H9 (cell line): Measurements from ENCODE around the gene PIK3R5. TPM values are rescaled to one million over a fixed set of nuclear protein-coding genes. Genes with fewer than 3 reads are reported as not detected.

Source experiments
- DNase-seq: peaks from one replicate; pipeline ENCODE4 v3.0.0-alpha.2; 2017
- H2AFZ ChIP-seq: one replicate; pipeline ENCODE4 v1.6.1; 2013; ENCODE audit warnings: mild to moderate bottlenecking, low read length, control low read depth, moderate library complexity
- H2AK5ac ChIP-seq: 2 replicates; pipeline ENCODE4 v1.6.1; 2013; ENCODE audit warnings: low read length, control low read depth, mixed read lengths; ENCODE audit not compliant: insufficient read length
- H2BK120ac ChIP-seq: one replicate; pipeline ENCODE4 v1.6.1; 2013; ENCODE audit warnings: low read depth, mild to moderate bottlenecking, low read length, control low read depth, inconsistent platforms; ENCODE audit not compliant: poor library complexity, severe bottlenecking
- H2BK12ac ChIP-seq: 2 replicates; pipeline ENCODE4 v1.6.1; 2013; ENCODE audit warnings: low read length, control low read depth, mixed read lengths, low read depth; ENCODE audit not compliant: insufficient read length
- H2BK15ac ChIP-seq: 2 replicates; pipeline ENCODE4 v1.6.1; 2013; ENCODE audit warnings: low read depth, low read length, control low read depth
- H2BK20ac ChIP-seq: one replicate; pipeline ENCODE4 v1.6.1; 2013; ENCODE audit warnings: low read depth, mild to moderate bottlenecking, low read length, control low read depth, inconsistent platforms; ENCODE audit not compliant: poor library complexity, severe bottlenecking
- H2BK5ac ChIP-seq: 2 replicates; pipeline ENCODE4 v1.6.1; 2013; ENCODE audit warnings: low read length, control low read depth, mixed read lengths; ENCODE audit not compliant: insufficient read length
- H3K14ac ChIP-seq: 2 replicates; pipeline ENCODE4 v1.6.1; 2013; ENCODE audit warnings: low read length, control low read depth; ENCODE audit not compliant: insufficient read depth
- H3K18ac ChIP-seq: 2 replicates; pipeline ENCODE4 v1.6.1; 2013; ENCODE audit warnings: low read depth, mild to moderate bottlenecking, mixed read lengths, low read length, control low read depth; ENCODE audit not compliant: insufficient read length
- H3K23ac ChIP-seq: 2 replicates; pipeline ENCODE4 v1.6.1; 2013; ENCODE audit warnings: low read length, control low read depth, mixed read lengths, low read depth; ENCODE audit not compliant: insufficient read length
- H3K23me2 ChIP-seq: 2 replicates; pipeline ENCODE4 v1.6.1; 2013; ENCODE audit warnings: low read depth, mild to moderate bottlenecking, mixed read lengths, low read length, control low read depth; ENCODE audit not compliant: insufficient read length, poor library complexity, severe bottlenecking
- H3K27ac ChIP-seq: 2 replicates; pipeline ENCODE4 v1.5.1; 2013; ENCODE audit warnings: low read length, control low read depth, mixed read lengths, low read depth; ENCODE audit not compliant: insufficient read length
- H3K27me3 ChIP-seq: 2 replicates; pipeline ENCODE4 v1.6.1; 2013; ENCODE audit warnings: low read length, control low read depth, inconsistent platforms; ENCODE audit not compliant: insufficient read depth
- H3K4ac ChIP-seq: 2 replicates; pipeline ENCODE4 v1.6.1; 2013; ENCODE audit warnings: low read depth, mild to moderate bottlenecking, control low read depth, inconsistent platforms, low read length, moderate library complexity
- H3K4me1 ChIP-seq: 2 replicates; pipeline ENCODE4 v1.6.1; 2013; ENCODE audit warnings: low read length, control low read depth, inconsistent platforms; ENCODE audit not compliant: insufficient read depth
- H3K4me2 ChIP-seq: 2 replicates; pipeline ENCODE4 v1.6.1; 2013; ENCODE audit warnings: low read length, control low read depth, mixed read lengths; ENCODE audit not compliant: insufficient read length, insufficient read depth
- H3K56ac ChIP-seq: 2 replicates; pipeline ENCODE4 v1.6.1; 2013; ENCODE audit warnings: low read depth, mild to moderate bottlenecking, mixed read lengths, low read length, control low read depth; ENCODE audit not compliant: insufficient read length
- H3K79me1 ChIP-seq: 2 replicates; pipeline ENCODE4 v1.6.1; 2013; ENCODE audit warnings: low read depth, mild to moderate bottlenecking, moderate library complexity, low read length, control low read depth, inconsistent platforms; ENCODE audit not compliant: insufficient read depth, poor library complexity, severe bottlenecking
- H3K79me2 ChIP-seq: 2 replicates; pipeline ENCODE4 v1.6.1; 2013; ENCODE audit warnings: low read length, control low read depth, inconsistent platforms; ENCODE audit not compliant: insufficient read depth
- H3K9ac ChIP-seq: 2 replicates; pipeline ENCODE4 v1.6.1; 2013; ENCODE audit warnings: low read length, control low read depth, mixed read lengths; ENCODE audit not compliant: insufficient read length; ENCODE audit errors: extremely low read depth
- H3K9me3 ChIP-seq: one replicate; pipeline ENCODE4 v1.6.1; 2013; ENCODE audit warnings: low read depth, low read length, inconsistent platforms; ENCODE audit not compliant: control insufficient read depth
- H3T11ph ChIP-seq: one replicate; pipeline ENCODE4 v1.6.1; 2013; ENCODE audit warnings: mild to moderate bottlenecking, low read length, control low read depth, inconsistent platforms
- H4K20me1 ChIP-seq: one replicate; pipeline ENCODE4 v1.6.1; 2013; ENCODE audit not compliant: control insufficient read depth, insufficient read length, insufficient read depth
- H4K5ac ChIP-seq: 2 replicates; pipeline ENCODE4 v1.6.1; 2013; ENCODE audit warnings: low read depth, mild to moderate bottlenecking, mixed read lengths, low read length, control low read depth; ENCODE audit not compliant: insufficient read length
- H4K8ac ChIP-seq: replicated peaks from 2 replicates; pipeline ENCODE4 v1.6.1; 2013; ENCODE audit warnings: low read length, control low read depth, mixed read lengths, low read depth; ENCODE audit not compliant: insufficient read length
- H4K91ac ChIP-seq: 2 replicates; pipeline ENCODE4 v1.6.1; 2013; ENCODE audit warnings: low read depth, mild to moderate bottlenecking, moderate library complexity, mixed read lengths, low read length, control low read depth; ENCODE audit not compliant: insufficient read length
- H3K27ac Mint-ChIP-seq, 3 experiments: 2 replicates in 2 of 3; 3 replicates in 1 of 3; pipeline ENCODE4 v1.8.0; 2020 to 2021; ENCODE audit warnings: mixed read lengths in 3 of 3, mild to moderate bottlenecking in 1 of 3, moderate library complexity in 1 of 3
- H3K27me3 Mint-ChIP-seq: 2 replicates; pipeline ENCODE4 v1.8.0; 2021; ENCODE audit warnings: low read depth, mild to moderate bottlenecking, moderate library complexity, mixed read lengths
- H3K36me3 Mint-ChIP-seq, 3 experiments: 2 replicates in 2 of 3; 3 replicates in 1 of 3; pipeline ENCODE4 v1.8.0; 2020 to 2021; ENCODE audit warnings: low read depth in 3 of 3, mixed read lengths in 3 of 3; ENCODE audit not compliant: insufficient read depth in 1 of 3
- H3K4me1 Mint-ChIP-seq, 2 experiments: 2 replicates each; pipeline ENCODE4 v1.8.0; 2020; ENCODE audit warnings: mixed read lengths in 2 of 2
- H3K4me3 Mint-ChIP-seq, 2 experiments: 2 replicates in 1 of 2; 3 replicates in 1 of 2; pipeline ENCODE4 v1.8.0; 2020 to 2021; ENCODE audit warnings: mild to moderate bottlenecking in 2 of 2, mixed read lengths in 2 of 2, moderate library complexity in 1 of 2
- H3K9me3 Mint-ChIP-seq, 2 experiments: 2 replicates in 1 of 2; 3 replicates in 1 of 2; pipeline ENCODE4 v1.8.0; 2020; ENCODE audit warnings: mild to moderate bottlenecking in 2 of 2, mixed read lengths in 2 of 2, moderate library complexity in 1 of 2
- WGBS: extraction: QIAGEN DNeasy Blood & Tissue Kit; methylation state at CpG from one replicate; pipeline ENCODE4 v1.1.7; 2013; ENCODE audit warnings: missing lambda C conversion rate, low lambda C conversion rate, mixed read lengths; ENCODE audit not compliant: insufficient read length; ENCODE audit errors: extremely low coverage; 5-methylcytosine and 5-hydroxymethylcytosine counted together
- total RNA-seq: library from RNA; stranded (reverse); gene quantifications from 2 replicates; pipeline ENCODE4 v1.2.1, GENCODE V29; 2021
- TF ChIP-seq, protein P1 (sequence below): fragments of 200-600 bp; sonication (generic); conservative IDR thresholded peaks from 3 replicates; pipeline ENCODE4 v1.8.0; 2021; ENCODE audit warnings: antibody characterized with exemption, mild to moderate bottlenecking

The PIK3R5 gene
- total RNA-seq, 1 experiment from 2014 or later, result 1.4 TPM

- H3K4me1 Mint-ChIP-seq, result no peaks in the 10 kb centered on the region
- Histone ChIP-seq H3K23ac (no peak overlapping the region), H2BK20ac (no peak overlapping the region), H2BK12ac (no peak overlapping the region), H3K27me3 (no peaks in the 10 kb centered on the region), H3K9ac (no peak overlapping the region), H3T11ph (no peak overlapping the region), H3K23me2 (no peaks in the 10 kb centered on the region), H4K8ac (no peak overlapping the region), H3K9me3 (peaks cover 12% of the 10 kb centered on the region), H4K91ac (no peak overlapping the region), H4K20me1 (no peaks in the 10 kb centered on the region), H2BK5ac (no peak overlapping the region), H3K4me2 (no peak overlapping the region), H3K79me1 (no peaks in the 10 kb centered on the region), H3K79me2 (no peaks in the 10 kb centered on the region), H2AK5ac (no peak overlapping the region), H2AFZ (no peak overlapping the region), H3K14ac (no peak overlapping the region), H3K4ac (no peak overlapping the region), H3K27ac (no peak overlapping the region), H2BK120ac (no peak overlapping the region), H3K18ac (no peak overlapping the region), H3K4me1 (no peaks in the 10 kb centered on the region), H3K56ac (no peak overlapping the region), H4K5ac (no peak overlapping the region), H2BK15ac (no peak overlapping the region)
- no peak overlapping the region for H3K27ac Mint-ChIP-seq
- H3K36me3 Mint-ChIP-seq, result peaks cover 0 to 6% (median 2%) of the 10 kb centered on the region in 3 experiments; a peak in 5 of 7 replicates
- peaks cover 25 to 34% of the 10 kb centered on the region in 2 experiments for H3K9me3 Mint-ChIP-seq
- TF ChIP-seq, protein P1, sequence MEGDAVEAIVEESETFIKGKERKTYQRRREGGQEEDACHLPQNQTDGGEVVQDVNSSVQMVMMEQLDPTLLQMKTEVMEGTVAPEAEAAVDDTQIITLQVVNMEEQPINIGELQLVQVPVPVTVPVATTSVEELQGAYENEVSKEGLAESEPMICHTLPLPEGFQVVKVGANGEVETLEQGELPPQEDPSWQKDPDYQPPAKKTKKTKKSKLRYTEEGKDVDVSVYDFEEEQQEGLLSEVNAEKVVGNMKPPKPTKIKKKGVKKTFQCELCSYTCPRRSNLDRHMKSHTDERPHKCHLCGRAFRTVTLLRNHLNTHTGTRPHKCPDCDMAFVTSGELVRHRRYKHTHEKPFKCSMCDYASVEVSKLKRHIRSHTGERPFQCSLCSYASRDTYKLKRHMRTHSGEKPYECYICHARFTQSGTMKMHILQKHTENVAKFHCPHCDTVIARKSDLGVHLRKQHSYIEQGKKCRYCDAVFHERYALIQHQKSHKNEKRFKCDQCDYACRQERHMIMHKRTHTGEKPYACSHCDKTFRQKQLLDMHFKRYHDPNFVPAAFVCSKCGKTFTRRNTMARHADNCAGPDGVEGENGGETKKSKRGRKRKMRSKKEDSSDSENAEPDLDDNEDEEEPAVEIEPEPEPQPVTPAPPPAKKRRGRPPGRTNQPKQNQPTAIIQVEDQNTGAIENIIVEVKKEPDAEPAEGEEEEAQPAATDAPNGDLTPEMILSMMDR, result no peak
- peak; percentile 14 for DNase-seq
- no peak overlapping the region for H3K4me3 Mint-ChIP-seq
- H3K27me3 Mint-ChIP-seq, result peaks cover 13% of the 10 kb centered on the region
- WGBS, result no CpG with 5 or more reads among the region's 4 CpGs
These were observed 39.7 kb downstream of the PIK3R5 start for GRCh38 chr17:8925808-8926207.
